HCT116 (cell line): ENCODE results near the gene CCBE1. TPM values are rescaled to one million over a fixed set of nuclear protein-coding genes. Genes with fewer than 3 reads are reported as not detected.

Experiments used
- ATAC-seq: fragments of 200-7000 bp; cut with Tn5 transposase; 2 replicates; pipeline ENCODE4 v1.9.1; 2020; ENCODE audit warnings: mild to moderate bottlenecking, moderate library complexity
- BruUV-seq: library from RNA; stranded (reverse); fragments of 400-500 nt; replicated peaks from 2 replicates; lab custom pipeline; 2021; lab: Mats Ljungman, UMichigan
- CTCF ChIA-PET: fragments of 300-600 bp; sonication (Branson Sonifier 250); formaldehyde crosslinking; loops from one replicate; lab custom pipeline; 2021; ENCODE audit warnings: antibody characterized with exemption; lab: Charles Lee
- POLR2A ChIA-PET: fragments of 300-600, 350-600 bp; sonication (Branson Sonifier 250); formaldehyde crosslinking; loops from one replicate; lab custom pipeline; 2021; ENCODE audit warnings: antibody characterized with exemption; lab: Charles Lee
- RAD21 ChIA-PET, 2 experiments: fragments of 300-600 bp; sonication (Branson Sonifier 250); formaldehyde crosslinking; loops; one replicate each; lab custom pipeline; 2023; ENCODE audit warnings: low total read pairs in 2 of 2; ENCODE audit not compliant: uncharacterized antibody in 2 of 2, unreplicated experiment in 2 of 2, low non-redundant PET in 1 of 2; lab: Charles Lee
- DNase-seq: peaks from one replicate; pipeline ENCODE4 v3.0.0-alpha.2; 2010; ENCODE audit warnings: low read depth, low spot score
- H2AFZ ChIP-seq: fragments of 200-600 bp; shearing (Covaris generic), sonication (generic); 2 replicates; pipeline ENCODE4 v1.6.1; 2017; ENCODE audit warnings: low read depth, mixed run types, mixed read lengths, antibody characterized with exemption, low read length; ENCODE audit not compliant: poor library complexity, severe bottlenecking
- H3K27ac ChIP-seq: 2 replicates; pipeline ENCODE4 v1.5.1; 2012; ENCODE audit warnings: low read depth, low read length
- H3K27me3 ChIP-seq: fragments of 200-600 bp; sonication (generic); 2 replicates; pipeline ENCODE4 v1.6.1; 2016; ENCODE audit warnings: mixed run types, low read length, mixed read lengths; ENCODE audit not compliant: insufficient read depth
- H3K36me3 ChIP-seq, 2 experiments: fragments of 200-500 bp in 1 of 2; fragments of 200-600 bp in 1 of 2; sonication (Bioruptor generic) in 1 of 2; sonication (generic) in 1 of 2; 2 replicates each; pipeline versions ENCODE4 v1.5.1 to v1.6.1; 2014 to 2016; ENCODE audit warnings: low read length in 2 of 2, inconsistent platforms in 1 of 2, mixed read lengths in 1 of 2, mixed run types in 1 of 2; ENCODE audit not compliant: insufficient read depth in 2 of 2, control insufficient read depth in 1 of 2
- H3K4me1 ChIP-seq, 2 experiments: fragments of 200-600 bp in 1 of 2; sonication (generic) in 1 of 2; 2 replicates each; pipeline versions ENCODE4 v1.5.1 to v1.6.1; 2012 to 2017; ENCODE audit warnings: low read length in 2 of 2, inconsistent platforms in 1 of 2, mild to moderate bottlenecking in 1 of 2, mixed read lengths in 1 of 2, mixed run types in 1 of 2, moderate library complexity in 1 of 2; ENCODE audit not compliant: insufficient read depth in 2 of 2, control insufficient read depth in 1 of 2
- H3K4me2 ChIP-seq: fragments of 200-600 bp; sonication (generic); 2 replicates; pipeline ENCODE4 v1.6.1; 2017; ENCODE audit warnings: mixed run types, low read length, mixed read lengths
- H3K4me3 ChIP-seq, 2 experiments: fragments of 200-600 bp in 1 of 2; sonication (generic) in 1 of 2; replicated peaks in 1 of 2; 2 replicates each; pipeline ENCODE4 v1.5.1; 2011 to 2016; ENCODE audit warnings: low read length in 2 of 2, control low read depth in 1 of 2, low read depth in 1 of 2, mild to moderate bottlenecking in 1 of 2, mixed read lengths in 1 of 2, mixed run types in 1 of 2
- H3K79me2 ChIP-seq: fragments of 200-600 bp; sonication (generic); 2 replicates; pipeline ENCODE4 v1.6.1; 2017; ENCODE audit warnings: mild to moderate bottlenecking, mixed run types, low read length, moderate library complexity, mixed read lengths; ENCODE audit not compliant: insufficient read depth
- H3K9ac ChIP-seq: fragments of 200-600 bp; sonication (generic); 2 replicates; pipeline ENCODE4 v1.6.1; 2016; ENCODE audit warnings: low read length, mixed read lengths
- H3K9me2 ChIP-seq: fragments of 200-600 bp; sonication (generic), shearing (Covaris generic); 2 replicates; pipeline ENCODE4 v1.6.1; 2017; ENCODE audit warnings: mixed run types, mild to moderate bottlenecking, moderate library complexity; ENCODE audit not compliant: insufficient read depth
- H3K9me3 ChIP-seq, 2 experiments: fragments of 200-500 bp in 1 of 2; fragments of 200-600 bp in 1 of 2; sonication (Bioruptor generic) in 1 of 2; sonication (generic) in 1 of 2; 2 replicates each; pipeline ENCODE4 v1.6.1; 2014 to 2017; ENCODE audit warnings: low read length in 2 of 2, mixed read lengths in 2 of 2, inconsistent platforms in 1 of 2, low read depth in 1 of 2, mild to moderate bottlenecking in 1 of 2, mixed run types in 1 of 2, moderate library complexity in 1 of 2; ENCODE audit not compliant: control insufficient read depth in 1 of 2, insufficient read depth in 1 of 2
- H4K20me1 ChIP-seq: fragments of 200-600 bp; sonication (generic), shearing (Covaris generic); 2 replicates; pipeline ENCODE4 v1.6.1; 2017; ENCODE audit warnings: mixed run types, mild to moderate bottlenecking, moderate library complexity; ENCODE audit not compliant: insufficient read depth
- CBX3 ChIP-seq: IDR thresholded peaks from 2 replicates; pipeline ENCODE4 v1.6.1; 2012; ENCODE audit warnings: low read depth
- EGR1 ChIP-seq: IDR thresholded peaks from 2 replicates; pipeline ENCODE4 v1.6.1; 2012; ENCODE audit warnings: low read depth
- ELF1 ChIP-seq: IDR thresholded peaks from 2 replicates; pipeline ENCODE4 v1.6.1; 2012; ENCODE audit warnings: low read depth, borderline replicate concordance
- EZH2phosphoT487 ChIP-seq: fragments of 200-600 bp; IDR thresholded peaks from 2 replicates; pipeline ENCODE4 v1.6.1; 2018; ENCODE audit warnings: antibody characterized with exemption, borderline replicate concordance
- FOSL1 ChIP-seq: IDR thresholded peaks from 2 replicates; pipeline ENCODE4 v1.6.1; 2012; ENCODE audit warnings: low read depth
- POLR2A ChIP-seq: IDR thresholded peaks from 2 replicates; pipeline ENCODE4 v1.7.0; 2011; ENCODE audit warnings: borderline replicate concordance; ENCODE audit not compliant: insufficient read depth, insufficient read length; ENCODE audit errors: extremely low read depth
- POLR2AphosphoS5 ChIP-seq: IDR thresholded peaks from 2 replicates; pipeline ENCODE4 v1.6.1; 2011; ENCODE audit warnings: mild to moderate bottlenecking, low read depth, low read length, moderate library complexity
- SIN3A ChIP-seq: IDR thresholded peaks from 2 replicates; pipeline ENCODE4 v1.6.1; 2012; ENCODE audit warnings: low read depth
- SP1 ChIP-seq: IDR thresholded peaks from 2 replicates; pipeline ENCODE4 v1.6.1; 2012; ENCODE audit warnings: low read depth
- YY1 ChIP-seq: IDR thresholded peaks from 2 replicates; pipeline ENCODE4 v1.6.1; 2011; ENCODE audit warnings: low read length, low read depth, moderate library complexity, mild to moderate bottlenecking; ENCODE audit not compliant: insufficient replicate concordance; ENCODE audit errors: extremely low read depth
- ZNF274 ChIP-seq: fragments of 200-500 bp; sonication (Bioruptor generic); IDR thresholded peaks from 2 replicates; pipeline ENCODE4 v1.6.1; 2014; ENCODE audit warnings: mild to moderate bottlenecking, low read depth, low read length, inconsistent platforms
- intact Hi-C: fragments of 100-400 bp; cut with micrococcal nuclease; formaldehyde crosslinking; loops from 2 replicates; pipeline ENCODE4 v1.10.0; 2022
- total RNA-seq: library from RNA; stranded (reverse); gene quantifications from one replicate; pipeline ENCODE4 v1.2.1, GENCODE V29; 2021; ENCODE audit not compliant: unreplicated experiment
- TF ChIP-seq, protein P1 (sequence below): IDR thresholded peaks from 2 replicates; pipeline ENCODE4 v1.6.1; 2012
- TF ChIP-seq, protein P2 (sequence below): IDR thresholded peaks from 2 replicates; pipeline ENCODE4 v1.6.1; 2012
- TF ChIP-seq, protein P3 (sequence below): IDR thresholded peaks from 2 replicates; pipeline ENCODE4 v1.6.1; 2011; ENCODE audit warnings: mild to moderate bottlenecking, low read length, moderate library complexity; ENCODE audit not compliant: insufficient replicate concordance; ENCODE audit errors: extremely low read depth
- TF ChIP-seq, protein P4 (sequence below), 3 experiments: fragments of 200-600 bp in 1 of 3; sonication (generic) in 1 of 3; IDR thresholded peaks in 2 of 3; conservative IDR thresholded peaks in 1 of 3; 2 replicates each; pipeline ENCODE4 v1.5.1; 2012 to 2017; ENCODE audit warnings: low read depth in 2 of 3, low read length in 2 of 3, antibody characterized with exemption in 1 of 3, borderline replicate concordance in 1 of 3, control low read depth in 1 of 3, mild to moderate bottlenecking in 1 of 3, mixed read lengths in 1 of 3, mixed run types in 1 of 3, moderate library complexity in 1 of 3; ENCODE audit not compliant: insufficient read depth in 1 of 3

CCBE1 gene
- total RNA-seq, 1 experiment from 2014 or later, result 0.84 TPM

DNA sequence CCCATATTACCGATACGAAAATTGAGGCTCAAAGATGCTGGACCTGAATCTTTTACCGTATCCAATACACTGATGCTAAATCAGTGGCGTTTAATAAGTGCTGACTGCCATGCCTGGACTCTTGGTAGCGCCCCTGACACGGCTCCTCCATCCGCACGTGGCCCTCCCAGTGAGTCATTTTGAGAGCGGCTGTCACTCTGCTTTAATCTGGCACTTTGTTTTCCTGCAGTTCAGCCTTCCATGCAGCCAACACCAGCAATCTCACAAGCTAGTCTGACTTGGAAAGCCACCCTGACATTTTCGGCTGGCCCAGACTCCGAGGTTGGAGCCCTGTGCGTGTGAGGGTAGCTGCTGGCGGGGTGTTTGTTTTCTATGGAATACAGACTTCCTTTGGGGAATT lies 183.0 kb downstream of the CCBE1 start (continued):
- TF ChIP-seq EGR1 (no peak), SP1 (no peak), YY1 (no peak)

DNA sequence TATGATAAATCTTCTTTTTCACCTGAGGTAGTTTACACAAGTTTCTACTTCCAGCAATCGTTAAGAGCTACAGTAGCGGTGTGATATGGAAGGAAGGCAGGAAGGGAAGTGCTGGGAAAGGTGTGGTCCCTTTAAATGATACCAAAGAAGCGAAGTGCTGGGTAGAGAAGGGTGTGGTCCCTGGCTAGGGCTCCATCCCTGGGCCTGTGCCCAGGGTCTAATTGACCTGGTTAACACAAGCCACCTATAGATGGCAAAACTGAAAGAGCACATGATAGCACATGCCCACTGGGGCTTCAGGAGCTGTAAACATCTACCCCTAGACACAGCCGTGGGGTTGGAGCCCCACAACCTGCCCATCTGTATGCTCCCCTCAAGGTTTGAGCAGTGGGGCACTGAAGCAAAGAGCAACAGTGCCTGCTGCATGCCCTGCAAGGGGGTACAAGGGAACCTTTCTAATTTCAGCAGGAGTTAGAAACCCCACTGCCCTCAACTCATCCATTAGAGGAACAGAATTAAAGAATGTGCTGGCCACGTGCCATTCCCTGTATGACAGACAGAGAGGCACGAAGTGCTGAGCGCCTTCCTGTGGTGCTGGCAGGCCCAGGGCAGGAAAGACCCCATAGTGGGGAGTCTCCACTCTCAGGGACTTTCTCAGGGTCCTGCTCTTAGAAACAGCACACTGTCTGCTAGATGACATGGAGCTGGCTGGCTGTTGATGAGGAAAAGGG lies 185.0 kb downstream of the CCBE1 start:
- DNase-seq (no peak), ATAC-seq (no peak)
- ChIA-PET CTCF (no interaction called here), POLR2A (no interaction called here), RAD21 (no interaction called here)
- no peaks in the 10 kb centered on the region for H3K9me3 ChIP-seq
- H3K9me2 ChIP-seq, result no peaks in the 10 kb centered on the region
- peaks cover 50% of the 10 kb centered on the region for H3K27me3 ChIP-seq
- H3K27ac ChIP-seq, result no peak overlapping the region
- no peak overlapping the region for H3K9ac ChIP-seq
- H3K79me2 ChIP-seq, result no peaks in the 10 kb centered on the region
- H3K4me3 ChIP-seq, result no peak overlapping the region
- intact Hi-C loops, result no loop called here
- no peak overlapping the region for H3K4me2 ChIP-seq
- H2AFZ ChIP-seq, result no peak overlapping the region
- no peaks in the 10 kb centered on the region for H3K36me3 ChIP-seq
- no peaks in the 10 kb centered on the region for H4K20me1 ChIP-seq
- no TSS peak for BruUV-seq
- TF ChIP-seq YY1 (no peak), POLR2A (no peak), EZH2phosphoT487 (no peak), FOSL1 (no peak), POLR2AphosphoS5 (no peak), CBX3 (no peak), SIN3A (no peak), ELF1 (no peak), ZNF274 (no peak)
- TF ChIP-seq, protein P1, sequence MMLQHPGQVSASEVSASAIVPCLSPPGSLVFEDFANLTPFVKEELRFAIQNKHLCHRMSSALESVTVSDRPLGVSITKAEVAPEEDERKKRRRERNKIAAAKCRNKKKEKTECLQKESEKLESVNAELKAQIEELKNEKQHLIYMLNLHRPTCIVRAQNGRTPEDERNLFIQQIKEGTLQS, result no peak
- TF ChIP-seq, protein P2, sequence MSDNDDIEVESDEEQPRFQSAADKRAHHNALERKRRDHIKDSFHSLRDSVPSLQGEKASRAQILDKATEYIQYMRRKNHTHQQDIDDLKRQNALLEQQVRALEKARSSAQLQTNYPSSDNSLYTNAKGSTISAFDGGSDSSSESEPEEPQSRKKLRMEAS, result no peak
- TF ChIP-seq, protein P3, sequence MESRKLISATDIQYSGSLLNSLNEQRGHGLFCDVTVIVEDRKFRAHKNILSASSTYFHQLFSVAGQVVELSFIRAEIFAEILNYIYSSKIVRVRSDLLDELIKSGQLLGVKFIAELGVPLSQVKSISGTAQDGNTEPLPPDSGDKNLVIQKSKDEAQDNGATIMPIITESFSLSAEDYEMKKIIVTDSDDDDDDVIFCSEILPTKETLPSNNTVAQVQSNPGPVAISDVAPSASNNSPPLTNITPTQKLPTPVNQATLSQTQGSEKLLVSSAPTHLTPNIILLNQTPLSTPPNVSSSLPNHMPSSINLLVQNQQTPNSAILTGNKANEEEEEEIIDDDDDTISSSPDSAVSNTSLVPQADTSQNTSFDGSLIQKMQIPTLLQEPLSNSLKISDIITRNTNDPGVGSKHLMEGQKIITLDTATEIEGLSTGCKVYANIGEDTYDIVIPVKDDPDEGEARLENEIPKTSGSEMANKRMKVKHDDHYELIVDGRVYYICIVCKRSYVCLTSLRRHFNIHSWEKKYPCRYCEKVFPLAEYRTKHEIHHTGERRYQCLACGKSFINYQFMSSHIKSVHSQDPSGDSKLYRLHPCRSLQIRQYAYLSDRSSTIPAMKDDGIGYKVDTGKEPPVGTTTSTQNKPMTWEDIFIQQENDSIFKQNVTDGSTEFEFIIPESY, result no peak
- TF ChIP-seq, protein P4, sequence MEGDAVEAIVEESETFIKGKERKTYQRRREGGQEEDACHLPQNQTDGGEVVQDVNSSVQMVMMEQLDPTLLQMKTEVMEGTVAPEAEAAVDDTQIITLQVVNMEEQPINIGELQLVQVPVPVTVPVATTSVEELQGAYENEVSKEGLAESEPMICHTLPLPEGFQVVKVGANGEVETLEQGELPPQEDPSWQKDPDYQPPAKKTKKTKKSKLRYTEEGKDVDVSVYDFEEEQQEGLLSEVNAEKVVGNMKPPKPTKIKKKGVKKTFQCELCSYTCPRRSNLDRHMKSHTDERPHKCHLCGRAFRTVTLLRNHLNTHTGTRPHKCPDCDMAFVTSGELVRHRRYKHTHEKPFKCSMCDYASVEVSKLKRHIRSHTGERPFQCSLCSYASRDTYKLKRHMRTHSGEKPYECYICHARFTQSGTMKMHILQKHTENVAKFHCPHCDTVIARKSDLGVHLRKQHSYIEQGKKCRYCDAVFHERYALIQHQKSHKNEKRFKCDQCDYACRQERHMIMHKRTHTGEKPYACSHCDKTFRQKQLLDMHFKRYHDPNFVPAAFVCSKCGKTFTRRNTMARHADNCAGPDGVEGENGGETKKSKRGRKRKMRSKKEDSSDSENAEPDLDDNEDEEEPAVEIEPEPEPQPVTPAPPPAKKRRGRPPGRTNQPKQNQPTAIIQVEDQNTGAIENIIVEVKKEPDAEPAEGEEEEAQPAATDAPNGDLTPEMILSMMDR (IDR thresholded peaks at IDR 0.05 in 2 of 3, conservative IDR thresholded peaks at IDR 0.05 in 1 of 3; ENCODE audit: borderline replicate concordance in 1 of 3, insufficient read depth in 1 of 3, low read depth in 2 of 3, low read length in 2 of 3), result no peak
- H3K4me1 ChIP-seq, result peaks cover 3 to 5% of the 10 kb centered on the region in 2 experiments
